HEK293 (cell line): ENCODE results near the gene GMPR.

Source experiments
- CTCF ChIA-PET: fragments of 350-600 bp; formaldehyde crosslinking; extraction: SDS; loops from one replicate; lab custom pipeline; 2021; ENCODE audit warnings: antibody characterized with exemption; lab: Yijun Ruan, JAX
- POLR2A ChIA-PET: fragments of 300-600 bp; formaldehyde crosslinking; extraction: SDS; loops from one replicate; lab custom pipeline; 2020; ENCODE audit warnings: antibody characterized with exemption, inconsistent platforms; lab: Yijun Ruan, JAX
- H3K27ac ChIP-seq: fragments of 200-500 bp; sonication (Bioruptor generic); 2 replicates; pipeline ENCODE4 v1.5.1; 2014; ENCODE audit warnings: low read depth, low read length, control low read depth, inconsistent platforms; ENCODE audit errors: extremely low read depth
- H3K36me3 ChIP-seq, 2 experiments: fragments of 200-500 bp in 1 of 2; sonication (Bioruptor generic) in 1 of 2; 1 replicate in 1 of 2; 2 replicates in 1 of 2; pipeline ENCODE4 v1.5.1; 2014 to 2017; ENCODE audit warnings: inconsistent platforms in 2 of 2, low read length in 2 of 2; ENCODE audit not compliant: control insufficient read depth in 2 of 2, insufficient read depth in 1 of 2
- H3K4me1 ChIP-seq: fragments of 200-500 bp; sonication (Bioruptor generic); 2 replicates; pipeline ENCODE4 v1.5.1; 2014; ENCODE audit warnings: mild to moderate bottlenecking, low read length, inconsistent platforms; ENCODE audit not compliant: control insufficient read depth, insufficient read depth
- H3K4me3 ChIP-seq: 2 replicates; pipeline ENCODE4 v1.5.1; 2011; ENCODE audit warnings: low read depth, mild to moderate bottlenecking, control low read depth, low read length, moderate library complexity
- H3K9me3 ChIP-seq: fragments of 200-500 bp; sonication (Bioruptor generic); 2 replicates; pipeline ENCODE4 v1.5.1; 2014; ENCODE audit warnings: low read depth, low read length, inconsistent platforms; ENCODE audit not compliant: control insufficient read depth, insufficient read depth
- GLIS1 ChIP-seq: fragments of 450-650 bp; formaldehyde crosslinking; IDR thresholded peaks from 2 replicates; pipeline ENCODE4 v1.5.1; 2016; ENCODE audit warnings: missing biosample characterization, missing genetic modification characterization
- PRDM1 ChIP-seq: fragments of 450-650 bp; formaldehyde crosslinking; IDR thresholded peaks from 2 replicates; pipeline ENCODE4; 2016; ENCODE audit warnings: missing biosample characterization, missing genetic modification characterization
- SALL2 ChIP-seq: fragments of 450-650 bp; formaldehyde crosslinking; IDR thresholded peaks from 2 replicates; pipeline ENCODE4 v1.5.0; 2017; ENCODE audit warnings: missing biosample characterization, mild to moderate bottlenecking, missing genetic modification characterization, borderline replicate concordance
- SCRT1 ChIP-seq: fragments of 450-650 bp; formaldehyde crosslinking; IDR thresholded peaks from 2 replicates; pipeline ENCODE4 v1.5.1; 2016; ENCODE audit warnings: missing biosample characterization, missing genetic modification characterization, borderline replicate concordance
- SP2 ChIP-seq: fragments of 450-650 bp; formaldehyde crosslinking; IDR thresholded peaks from 2 replicates; pipeline ENCODE4 v1.5.1; 2016; ENCODE audit warnings: missing biosample characterization, missing genetic modification characterization
- TCF7L2 ChIP-seq: IDR thresholded peaks from 2 replicates; pipeline ENCODE4 v1.6.1; 2011; ENCODE audit warnings: low read depth, mild to moderate bottlenecking, inconsistent platforms, low read length, moderate library complexity, borderline replicate concordance
- ZBTB17 ChIP-seq: fragments of 450-650 bp; formaldehyde crosslinking; IDR thresholded peaks from 2 replicates; pipeline ENCODE4 v1.5.1; 2016; ENCODE audit warnings: missing biosample characterization, missing genetic modification characterization
- ZBTB21 ChIP-seq: fragments of 450-650 bp; formaldehyde crosslinking; IDR thresholded peaks from 2 replicates; pipeline ENCODE4 v1.5.1; 2017; ENCODE audit warnings: missing biosample characterization, missing genetic modification characterization
- ZEB2 ChIP-seq: fragments of 450-650 bp; formaldehyde crosslinking; IDR thresholded peaks from 2 replicates; pipeline ENCODE4 v1.5.1; 2016; ENCODE audit warnings: missing biosample characterization, missing genetic modification characterization
- ZNF248 ChIP-seq: fragments of 450-650 bp; formaldehyde crosslinking; IDR thresholded peaks from 2 replicates; pipeline ENCODE4 v1.5.1; 2017; ENCODE audit warnings: missing biosample characterization, missing genetic modification characterization
- ZNF335 ChIP-seq: fragments of 450-650 bp; formaldehyde crosslinking; conservative IDR thresholded peaks from 2 replicates; pipeline ENCODE4 v1.5.1; 2016; ENCODE audit warnings: missing biosample characterization, missing genetic modification characterization
- ZNF366 ChIP-seq: fragments of 450-650 bp; formaldehyde crosslinking; conservative IDR thresholded peaks from 2 replicates; pipeline ENCODE4 v1.5.1; 2016; ENCODE audit warnings: missing biosample characterization, missing genetic modification characterization
- ZNF473 ChIP-seq: fragments of 450-650 bp; formaldehyde crosslinking; IDR thresholded peaks from 2 replicates; pipeline ENCODE4 v1.5.1; 2017; ENCODE audit warnings: missing biosample characterization, missing genetic modification characterization
- ZNF600 ChIP-seq: fragments of 450-650 bp; formaldehyde crosslinking; IDR thresholded peaks from 2 replicates; pipeline ENCODE4 v1.5.1; 2016; ENCODE audit warnings: missing biosample characterization, missing genetic modification characterization
- ZNF626 ChIP-seq: fragments of 450-650 bp; sonication (Bioruptor Pico); formaldehyde crosslinking; IDR thresholded peaks from 2 replicates; pipeline ENCODE4 v1.5.1; 2018; ENCODE audit warnings: missing biosample characterization, missing genetic modification characterization, inconsistent platforms
- ZNF629 ChIP-seq: fragments of 450-650 bp; formaldehyde crosslinking; IDR thresholded peaks from 2 replicates; pipeline ENCODE4 v1.5.1; 2017; ENCODE audit warnings: missing biosample characterization, missing genetic modification characterization
- ZNF660 ChIP-seq: fragments of 450-650 bp; IDR thresholded peaks from 2 replicates; pipeline ENCODE4 v1.5.1; 2018; ENCODE audit warnings: missing biosample characterization, mild to moderate bottlenecking, missing genetic modification characterization
- ZNF76 ChIP-seq: fragments of 450-650 bp; formaldehyde crosslinking; IDR thresholded peaks from 2 replicates; pipeline ENCODE4; 2016; ENCODE audit warnings: low read depth, missing biosample characterization, missing genetic modification characterization, borderline replicate concordance
- ZSCAN23 ChIP-seq: fragments of 450-650 bp; formaldehyde crosslinking; IDR thresholded peaks from 2 replicates; pipeline ENCODE4 v1.5.1; 2016; ENCODE audit warnings: missing biosample characterization, missing genetic modification characterization
- TF ChIP-seq, protein P1 (sequence below): fragments of 450-650 bp; formaldehyde crosslinking; IDR thresholded peaks from 2 replicates; pipeline ENCODE4 v1.5.1; 2017; ENCODE audit warnings: missing biosample characterization, missing genetic modification characterization
- TF ChIP-seq, protein P2 (sequence below): fragments of 450-650 bp; formaldehyde crosslinking; IDR thresholded peaks from 2 replicates; pipeline ENCODE4 v1.5.1; 2016; ENCODE audit warnings: missing biosample characterization, missing genetic modification characterization, borderline replicate concordance
- TF ChIP-seq, protein P3 (sequence below): fragments of 450-650 bp; formaldehyde crosslinking; IDR thresholded peaks from 2 replicates; pipeline ENCODE4 v1.5.1; 2017; ENCODE audit warnings: missing biosample characterization, missing genetic modification characterization
- TF ChIP-seq, protein P4 (sequence below): fragments of 450-650 bp; formaldehyde crosslinking; IDR thresholded peaks from 2 replicates; pipeline ENCODE4 v1.5.1; 2016; ENCODE audit warnings: missing biosample characterization, missing genetic modification characterization
- TF ChIP-seq, protein P5 (sequence below): fragments of 450-650 bp; formaldehyde crosslinking; IDR thresholded peaks from 2 replicates; pipeline ENCODE4 v1.5.1; 2016; ENCODE audit warnings: missing biosample characterization, missing genetic modification characterization
- TF ChIP-seq, protein P6 (sequence below): fragments of 450-650 bp; formaldehyde crosslinking; IDR thresholded peaks from 2 replicates; pipeline ENCODE4 v1.5.1; 2017; ENCODE audit warnings: missing biosample characterization, mild to moderate bottlenecking, missing genetic modification characterization, moderate library complexity

The GMPR gene

DNA sequence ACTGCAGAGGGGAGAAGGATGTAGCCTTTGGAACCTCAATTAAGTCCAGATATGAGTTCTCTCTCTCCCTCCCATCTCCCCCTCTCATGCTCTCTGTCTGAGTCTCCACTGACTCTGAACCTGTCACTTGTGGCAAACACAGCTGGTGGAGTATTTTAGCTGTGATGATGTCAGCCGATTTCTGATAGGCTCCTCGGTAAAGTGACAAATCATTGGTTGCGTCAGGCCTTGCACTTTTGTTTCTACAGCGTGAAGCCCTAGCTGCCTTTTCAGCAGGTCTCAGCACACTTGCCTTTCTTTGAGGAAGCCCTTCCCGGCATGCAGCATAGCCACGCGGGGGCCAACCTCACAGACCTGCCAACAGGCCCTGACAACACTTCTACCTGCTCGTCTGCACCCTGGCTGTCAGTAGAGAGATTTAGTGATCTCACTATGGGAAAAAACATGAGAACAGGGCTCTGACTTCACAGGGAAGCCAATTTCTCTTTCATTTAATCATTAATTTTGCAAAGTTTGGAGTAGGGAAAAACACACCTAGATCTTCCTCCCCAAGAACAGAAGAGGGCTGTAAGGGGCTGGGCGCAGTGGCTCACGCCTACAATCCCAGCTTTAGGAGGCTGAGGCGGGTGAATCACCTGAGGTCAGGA lies 84.4 kb downstream of the GMPR start:
- ChIA-PET POLR2A (interaction anchor here (0.6 to 1.4 kb wide), 2 partner anchors 45 to 194 kb away, joined by 3 to 4 read pairs; no protein-coding TSS in a partner anchor), CTCF (interaction anchor here (0.6 to 8.5 kb wide), 6 partner anchors 10 to 180 kb away, joined by 3 to 86 read pairs (median 3); no protein-coding TSS in a partner anchor)
- Histone ChIP-seq H3K27ac (peak overlapping the region; percentile 40; the same call in 1 of the 2 replicates), H3K9me3 (no peaks in the 10 kb centered on the region), H3K36me3 (peaks cover 0 to 19% of the 10 kb centered on the region in 2 experiments; a peak in 2 of 3 replicates), H3K4me1 (peaks cover 11% of the 10 kb centered on the region), H3K4me3 (no peak overlapping the region)
- TF ChIP-seq ZEB2 (tag by site-specific recombination) (peak; percentile 85), ZNF366 (tag by site-specific recombination) (no peak; the same call in 1 of the 2 replicates), ZNF76 (peak; percentile 77; the same call in 1 of the 2 replicates), SALL2 (tag by site-specific recombination) (no peak), ZNF629 (tag by site-specific recombination) (peak; percentile 93), SCRT1 (tag by site-specific recombination) (0 out of 2 replicates have a peak, but pooled peaks have one; percentile 74), ZNF660 (tag by site-specific recombination) (peak; percentile 68), ZNF335 (tag by site-specific recombination) (peak; percentile 68), GLIS1 (tag by site-specific recombination) (peak; percentile 48; the same call in 1 of the 2 replicates), SP2 (peak; percentile 55), ZNF473 (no peak), ZBTB21 (tag by site-specific recombination) (peak; percentile 75), TCF7L2 (no peak), ZNF248 (tag by site-specific recombination) (no peak), ZNF600 (tag by site-specific recombination) (peak; percentile 40; the same call in 1 of the 2 replicates), ZSCAN23 (tag by site-specific recombination) (no peak), PRDM1 (tag by site-specific recombination) (peak; percentile 79), ZBTB17 (tag by site-specific recombination) (peak; percentile 58), ZNF626 (tag by site-specific recombination) (no peak)
- TF ChIP-seq, protein P1, sequence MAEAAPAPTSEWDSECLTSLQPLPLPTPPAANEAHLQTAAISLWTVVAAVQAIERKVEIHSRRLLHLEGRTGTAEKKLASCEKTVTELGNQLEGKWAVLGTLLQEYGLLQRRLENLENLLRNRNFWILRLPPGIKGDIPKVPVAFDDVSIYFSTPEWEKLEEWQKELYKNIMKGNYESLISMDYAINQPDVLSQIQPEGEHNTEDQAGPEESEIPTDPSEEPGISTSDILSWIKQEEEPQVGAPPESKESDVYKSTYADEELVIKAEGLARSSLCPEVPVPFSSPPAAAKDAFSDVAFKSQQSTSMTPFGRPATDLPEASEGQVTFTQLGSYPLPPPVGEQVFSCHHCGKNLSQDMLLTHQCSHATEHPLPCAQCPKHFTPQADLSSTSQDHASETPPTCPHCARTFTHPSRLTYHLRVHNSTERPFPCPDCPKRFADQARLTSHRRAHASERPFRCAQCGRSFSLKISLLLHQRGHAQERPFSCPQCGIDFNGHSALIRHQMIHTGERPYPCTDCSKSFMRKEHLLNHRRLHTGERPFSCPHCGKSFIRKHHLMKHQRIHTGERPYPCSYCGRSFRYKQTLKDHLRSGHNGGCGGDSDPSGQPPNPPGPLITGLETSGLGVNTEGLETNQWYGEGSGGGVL (tag by site-specific recombination): peak; percentile 86
- TF ChIP-seq, protein P2, sequence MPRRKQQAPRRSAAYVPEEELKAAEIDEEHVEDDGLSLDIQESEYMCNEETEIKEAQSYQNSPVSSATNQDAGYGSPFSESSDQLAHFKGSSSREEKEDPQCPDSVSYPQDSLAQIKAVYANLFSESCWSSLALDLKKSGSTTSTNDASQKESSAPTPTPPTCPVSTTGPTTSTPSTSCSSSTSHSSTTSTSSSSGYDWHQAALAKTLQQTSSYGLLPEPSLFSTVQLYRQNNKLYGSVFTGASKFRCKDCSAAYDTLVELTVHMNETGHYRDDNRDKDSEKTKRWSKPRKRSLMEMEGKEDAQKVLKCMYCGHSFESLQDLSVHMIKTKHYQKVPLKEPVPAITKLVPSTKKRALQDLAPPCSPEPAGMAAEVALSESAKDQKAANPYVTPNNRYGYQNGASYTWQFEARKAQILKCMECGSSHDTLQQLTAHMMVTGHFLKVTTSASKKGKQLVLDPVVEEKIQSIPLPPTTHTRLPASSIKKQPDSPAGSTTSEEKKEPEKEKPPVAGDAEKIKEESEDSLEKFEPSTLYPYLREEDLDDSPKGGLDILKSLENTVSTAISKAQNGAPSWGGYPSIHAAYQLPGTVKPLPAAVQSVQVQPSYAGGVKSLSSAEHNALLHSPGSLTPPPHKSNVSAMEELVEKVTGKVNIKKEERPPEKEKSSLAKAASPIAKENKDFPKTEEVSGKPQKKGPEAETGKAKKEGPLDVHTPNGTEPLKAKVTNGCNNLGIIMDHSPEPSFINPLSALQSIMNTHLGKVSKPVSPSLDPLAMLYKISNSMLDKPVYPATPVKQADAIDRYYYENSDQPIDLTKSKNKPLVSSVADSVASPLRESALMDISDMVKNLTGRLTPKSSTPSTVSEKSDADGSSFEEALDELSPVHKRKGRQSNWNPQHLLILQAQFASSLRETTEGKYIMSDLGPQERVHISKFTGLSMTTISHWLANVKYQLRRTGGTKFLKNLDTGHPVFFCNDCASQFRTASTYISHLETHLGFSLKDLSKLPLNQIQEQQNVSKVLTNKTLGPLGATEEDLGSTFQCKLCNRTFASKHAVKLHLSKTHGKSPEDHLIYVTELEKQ (tag by site-specific recombination): 0 out of 2 replicates have a peak, but pooled peaks have one; percentile 56
- TF ChIP-seq, protein P3, sequence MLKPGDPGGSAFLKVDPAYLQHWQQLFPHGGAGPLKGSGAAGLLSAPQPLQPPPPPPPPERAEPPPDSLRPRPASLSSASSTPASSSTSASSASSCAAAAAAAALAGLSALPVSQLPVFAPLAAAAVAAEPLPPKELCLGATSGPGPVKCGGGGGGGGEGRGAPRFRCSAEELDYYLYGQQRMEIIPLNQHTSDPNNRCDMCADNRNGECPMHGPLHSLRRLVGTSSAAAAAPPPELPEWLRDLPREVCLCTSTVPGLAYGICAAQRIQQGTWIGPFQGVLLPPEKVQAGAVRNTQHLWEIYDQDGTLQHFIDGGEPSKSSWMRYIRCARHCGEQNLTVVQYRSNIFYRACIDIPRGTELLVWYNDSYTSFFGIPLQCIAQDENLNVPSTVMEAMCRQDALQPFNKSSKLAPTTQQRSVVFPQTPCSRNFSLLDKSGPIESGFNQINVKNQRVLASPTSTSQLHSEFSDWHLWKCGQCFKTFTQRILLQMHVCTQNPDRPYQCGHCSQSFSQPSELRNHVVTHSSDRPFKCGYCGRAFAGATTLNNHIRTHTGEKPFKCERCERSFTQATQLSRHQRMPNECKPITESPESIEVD (tag by site-specific recombination): 0 out of 2 replicates have a peak, but pooled peaks have one; percentile 20
- TF ChIP-seq, protein P4, sequence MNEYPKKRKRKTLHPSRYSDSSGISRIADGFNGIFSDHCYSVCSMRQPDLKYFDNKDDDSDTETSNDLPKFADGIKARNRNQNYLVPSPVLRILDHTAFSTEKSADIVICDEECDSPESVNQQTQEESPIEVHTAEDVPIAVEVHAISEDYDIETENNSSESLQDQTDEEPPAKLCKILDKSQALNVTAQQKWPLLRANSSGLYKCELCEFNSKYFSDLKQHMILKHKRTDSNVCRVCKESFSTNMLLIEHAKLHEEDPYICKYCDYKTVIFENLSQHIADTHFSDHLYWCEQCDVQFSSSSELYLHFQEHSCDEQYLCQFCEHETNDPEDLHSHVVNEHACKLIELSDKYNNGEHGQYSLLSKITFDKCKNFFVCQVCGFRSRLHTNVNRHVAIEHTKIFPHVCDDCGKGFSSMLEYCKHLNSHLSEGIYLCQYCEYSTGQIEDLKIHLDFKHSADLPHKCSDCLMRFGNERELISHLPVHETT (tag by site-specific recombination): 0 out of 2 replicates have a peak, but pooled peaks have one; percentile 21
- TF ChIP-seq, protein P5, sequence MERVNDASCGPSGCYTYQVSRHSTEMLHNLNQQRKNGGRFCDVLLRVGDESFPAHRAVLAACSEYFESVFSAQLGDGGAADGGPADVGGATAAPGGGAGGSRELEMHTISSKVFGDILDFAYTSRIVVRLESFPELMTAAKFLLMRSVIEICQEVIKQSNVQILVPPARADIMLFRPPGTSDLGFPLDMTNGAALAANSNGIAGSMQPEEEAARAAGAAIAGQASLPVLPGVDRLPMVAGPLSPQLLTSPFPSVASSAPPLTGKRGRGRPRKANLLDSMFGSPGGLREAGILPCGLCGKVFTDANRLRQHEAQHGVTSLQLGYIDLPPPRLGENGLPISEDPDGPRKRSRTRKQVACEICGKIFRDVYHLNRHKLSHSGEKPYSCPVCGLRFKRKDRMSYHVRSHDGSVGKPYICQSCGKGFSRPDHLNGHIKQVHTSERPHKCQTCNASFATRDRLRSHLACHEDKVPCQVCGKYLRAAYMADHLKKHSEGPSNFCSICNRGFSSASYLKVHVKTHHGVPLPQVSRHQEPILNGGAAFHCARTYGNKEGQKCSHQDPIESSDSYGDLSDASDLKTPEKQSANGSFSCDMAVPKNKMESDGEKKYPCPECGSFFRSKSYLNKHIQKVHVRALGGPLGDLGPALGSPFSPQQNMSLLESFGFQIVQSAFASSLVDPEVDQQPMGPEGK: no peak
- TF ChIP-seq, protein P6, sequence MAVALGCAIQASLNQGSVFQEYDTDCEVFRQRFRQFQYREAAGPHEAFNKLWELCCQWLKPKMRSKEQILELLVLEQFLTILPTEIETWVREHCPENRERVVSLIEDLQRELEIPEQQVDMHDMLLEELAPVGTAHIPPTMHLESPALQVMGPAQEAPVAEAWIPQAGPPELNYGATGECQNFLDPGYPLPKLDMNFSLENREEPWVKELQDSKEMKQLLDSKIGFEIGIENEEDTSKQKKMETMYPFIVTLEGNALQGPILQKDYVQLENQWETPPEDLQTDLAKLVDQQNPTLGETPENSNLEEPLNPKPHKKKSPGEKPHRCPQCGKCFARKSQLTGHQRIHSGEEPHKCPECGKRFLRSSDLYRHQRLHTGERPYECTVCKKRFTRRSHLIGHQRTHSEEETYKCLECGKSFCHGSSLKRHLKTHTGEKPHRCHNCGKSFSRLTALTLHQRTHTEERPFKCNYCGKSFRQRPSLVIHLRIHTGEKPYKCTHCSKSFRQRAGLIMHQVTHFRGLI (tag by site-specific recombination): peak; percentile 78
